Liver (tissue), 3 donors: Measurements from ENCODE around the gene URM1.

Source experiments
- ATF3 ChIP-seq: IDR thresholded peaks from 2 replicates; pipeline ENCODE4 v1.6.1; 2016; ENCODE audit warnings: antibody characterized with exemption
- CTCF ChIP-seq: fragments of 150-350 bp; IDR thresholded peaks from 2 replicates; pipeline ENCODE4 v1.5.1; 2017; ENCODE audit warnings: improper control_type of control experiment, low read depth, low read length; ENCODE audit not compliant: missing input control
- EGR1 ChIP-seq, 2 donors: IDR thresholded peaks; 2 replicates each; pipeline ENCODE4 v1.6.1; 2016 to 2018; ENCODE audit warnings: antibody characterized with exemption in 2 of 2, low read depth in 2 of 2
- HNF4A ChIP-seq, 2 donors: conservative IDR thresholded peaks; 2 replicates each; pipeline ENCODE4 v1.6.1; 2016; ENCODE audit warnings: antibody characterized with exemption in 2 of 2, mild to moderate bottlenecking in 2 of 2
- JUND ChIP-seq, 2 donors: IDR thresholded peaks; 2 replicates each; pipeline ENCODE4 v1.6.1; 2016; ENCODE audit warnings: antibody characterized with exemption in 2 of 2
- MAX ChIP-seq: IDR thresholded peaks from 2 replicates; pipeline ENCODE4 v1.6.1; 2016; ENCODE audit warnings: antibody characterized with exemption
- RAD21 ChIP-seq, 2 donors: IDR thresholded peaks; 2 replicates each; pipeline ENCODE4 v1.6.1; 2016; ENCODE audit warnings: antibody characterized with exemption in 2 of 2, mild to moderate bottlenecking in 2 of 2
- REST ChIP-seq: IDR thresholded peaks from 2 replicates; pipeline ENCODE4 v1.6.1; 2016; ENCODE audit warnings: antibody characterized with exemption, mild to moderate bottlenecking
- RXRA ChIP-seq, 2 donors: IDR thresholded peaks; 2 replicates each; pipeline ENCODE4 v1.6.1; 2017 to 2018; ENCODE audit warnings: antibody characterized with exemption in 2 of 2, mild to moderate bottlenecking in 1 of 2
- TAF1 ChIP-seq: conservative IDR thresholded peaks from 2 replicates; pipeline ENCODE4 v1.6.1; 2016; ENCODE audit warnings: antibody characterized with exemption, mild to moderate bottlenecking
- YY1 ChIP-seq: IDR thresholded peaks from 2 replicates; pipeline ENCODE4 v1.6.1; 2016; ENCODE audit warnings: antibody characterized with exemption, mild to moderate bottlenecking
- ZBTB33 ChIP-seq: IDR thresholded peaks from 2 replicates; pipeline ENCODE4 v1.6.1; 2016; ENCODE audit warnings: antibody characterized with exemption
- donor health status: healthy.
- donor health status: healthy.

GRCh38 chr9:128434340-128434739 is 63.2 kb downstream of the URM1 start:
- no peak for TF ChIP-seq CTCF
- TF ChIP-seq JUND (IDR thresholded peaks at IDR 0.05): no peak
- TF ChIP-seq TAF1: no peak
- TF ChIP-seq RAD21 (IDR thresholded peaks at IDR 0.05): no peak
- TF ChIP-seq YY1: no peak
- no peak for TF ChIP-seq REST
- no peak for TF ChIP-seq ZBTB33
- no peak for TF ChIP-seq ATF3
- no peak for TF ChIP-seq RXRA (IDR thresholded peaks at IDR 0.05)
- no peak for TF ChIP-seq EGR1 (IDR thresholded peaks at IDR 0.05; ENCODE audit: low read depth in 2 of 2)
- no peak for TF ChIP-seq HNF4A (conservative IDR thresholded peaks at IDR 0.05)
- no peak for TF ChIP-seq MAX
